Neural cell (in vitro differentiated cells): ENCODE measurements around the gene HNRNPK.

Source experiments
- EP300 ChIP-seq: fragments of 450-650 bp; conservative IDR thresholded peaks from 2 replicates; pipeline ENCODE4 v1.6.1; 2014; ENCODE audit warnings: antibody characterized with exemption, mild to moderate bottlenecking, moderate library complexity; ENCODE audit not compliant: poor library complexity, severe bottlenecking
- MXI1 ChIP-seq: fragments of 450-650 bp; conservative IDR thresholded peaks from 2 replicates; pipeline ENCODE4 v1.6.1; 2014; ENCODE audit warnings: antibody characterized with exemption, mild to moderate bottlenecking; ENCODE audit not compliant: poor library complexity, severe bottlenecking
- POLR2AphosphoS5 ChIP-seq: IDR thresholded peaks from 2 replicates; pipeline ENCODE4 v1.6.1; 2012
- RAD21 ChIP-seq: fragments of 450-650 bp; conservative IDR thresholded peaks from 2 replicates; pipeline ENCODE4 v1.6.1; 2014; ENCODE audit warnings: antibody characterized with exemption, mild to moderate bottlenecking, moderate library complexity
- TF ChIP-seq, protein P1 (sequence below): fragments of 450-650 bp; IDR thresholded peaks from 2 replicates; pipeline ENCODE4 v1.5.1; 2014; ENCODE audit warnings: antibody characterized with exemption, mild to moderate bottlenecking, moderate library complexity; ENCODE audit not compliant: poor library complexity, severe bottlenecking
- TF ChIP-seq, protein P2 (sequence below): IDR thresholded peaks from 2 replicates; pipeline ENCODE4 v1.6.1; 2012; ENCODE audit warnings: borderline replicate concordance

DNA sequence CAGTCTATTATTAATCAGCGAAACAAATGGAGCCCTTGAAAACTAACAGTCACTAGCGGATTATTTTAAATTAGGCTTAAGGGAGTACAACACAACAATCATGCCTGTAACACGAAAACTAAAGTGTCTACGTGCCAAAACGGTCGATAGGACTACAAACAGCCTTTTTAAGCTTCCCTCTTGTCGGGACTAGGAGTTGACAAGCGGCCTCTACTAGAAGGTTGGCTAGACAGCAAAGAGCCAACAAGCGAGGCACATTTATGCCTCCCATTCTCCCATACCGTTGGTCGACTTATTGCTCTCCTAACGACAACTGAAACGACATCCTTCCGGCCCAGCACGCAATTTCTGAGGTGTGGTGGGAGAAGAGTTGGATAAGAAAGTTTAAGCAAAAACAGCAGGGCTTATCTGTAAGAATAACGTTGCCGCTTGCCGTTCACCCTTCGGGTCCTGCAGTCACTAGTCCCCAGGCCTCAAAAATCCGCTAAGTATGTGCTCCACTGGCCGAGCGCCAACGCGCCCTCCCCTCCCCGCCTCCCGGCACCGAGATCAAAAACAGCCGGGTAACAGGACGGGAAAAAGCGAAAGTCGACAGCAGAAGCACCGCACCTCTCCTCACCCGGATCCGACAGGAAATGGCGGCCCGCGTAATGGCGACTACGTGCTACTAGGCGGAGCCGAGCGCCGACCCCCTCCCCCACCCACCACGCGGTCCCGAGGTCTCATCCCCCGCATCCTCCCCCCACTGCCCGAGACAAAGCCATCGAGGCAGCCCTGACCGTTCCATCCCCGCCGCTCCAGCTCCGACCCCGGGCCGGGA lies 813 bp downstream of the HNRNPK start:
- TF ChIP-seq, protein P1, sequence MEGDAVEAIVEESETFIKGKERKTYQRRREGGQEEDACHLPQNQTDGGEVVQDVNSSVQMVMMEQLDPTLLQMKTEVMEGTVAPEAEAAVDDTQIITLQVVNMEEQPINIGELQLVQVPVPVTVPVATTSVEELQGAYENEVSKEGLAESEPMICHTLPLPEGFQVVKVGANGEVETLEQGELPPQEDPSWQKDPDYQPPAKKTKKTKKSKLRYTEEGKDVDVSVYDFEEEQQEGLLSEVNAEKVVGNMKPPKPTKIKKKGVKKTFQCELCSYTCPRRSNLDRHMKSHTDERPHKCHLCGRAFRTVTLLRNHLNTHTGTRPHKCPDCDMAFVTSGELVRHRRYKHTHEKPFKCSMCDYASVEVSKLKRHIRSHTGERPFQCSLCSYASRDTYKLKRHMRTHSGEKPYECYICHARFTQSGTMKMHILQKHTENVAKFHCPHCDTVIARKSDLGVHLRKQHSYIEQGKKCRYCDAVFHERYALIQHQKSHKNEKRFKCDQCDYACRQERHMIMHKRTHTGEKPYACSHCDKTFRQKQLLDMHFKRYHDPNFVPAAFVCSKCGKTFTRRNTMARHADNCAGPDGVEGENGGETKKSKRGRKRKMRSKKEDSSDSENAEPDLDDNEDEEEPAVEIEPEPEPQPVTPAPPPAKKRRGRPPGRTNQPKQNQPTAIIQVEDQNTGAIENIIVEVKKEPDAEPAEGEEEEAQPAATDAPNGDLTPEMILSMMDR = no peak
- no peak for TF ChIP-seq EP300
- TF ChIP-seq RAD21 = peak; percentile 28
- peak; percentile 62 for TF ChIP-seq MXI1
- TF ChIP-seq, protein P2, sequence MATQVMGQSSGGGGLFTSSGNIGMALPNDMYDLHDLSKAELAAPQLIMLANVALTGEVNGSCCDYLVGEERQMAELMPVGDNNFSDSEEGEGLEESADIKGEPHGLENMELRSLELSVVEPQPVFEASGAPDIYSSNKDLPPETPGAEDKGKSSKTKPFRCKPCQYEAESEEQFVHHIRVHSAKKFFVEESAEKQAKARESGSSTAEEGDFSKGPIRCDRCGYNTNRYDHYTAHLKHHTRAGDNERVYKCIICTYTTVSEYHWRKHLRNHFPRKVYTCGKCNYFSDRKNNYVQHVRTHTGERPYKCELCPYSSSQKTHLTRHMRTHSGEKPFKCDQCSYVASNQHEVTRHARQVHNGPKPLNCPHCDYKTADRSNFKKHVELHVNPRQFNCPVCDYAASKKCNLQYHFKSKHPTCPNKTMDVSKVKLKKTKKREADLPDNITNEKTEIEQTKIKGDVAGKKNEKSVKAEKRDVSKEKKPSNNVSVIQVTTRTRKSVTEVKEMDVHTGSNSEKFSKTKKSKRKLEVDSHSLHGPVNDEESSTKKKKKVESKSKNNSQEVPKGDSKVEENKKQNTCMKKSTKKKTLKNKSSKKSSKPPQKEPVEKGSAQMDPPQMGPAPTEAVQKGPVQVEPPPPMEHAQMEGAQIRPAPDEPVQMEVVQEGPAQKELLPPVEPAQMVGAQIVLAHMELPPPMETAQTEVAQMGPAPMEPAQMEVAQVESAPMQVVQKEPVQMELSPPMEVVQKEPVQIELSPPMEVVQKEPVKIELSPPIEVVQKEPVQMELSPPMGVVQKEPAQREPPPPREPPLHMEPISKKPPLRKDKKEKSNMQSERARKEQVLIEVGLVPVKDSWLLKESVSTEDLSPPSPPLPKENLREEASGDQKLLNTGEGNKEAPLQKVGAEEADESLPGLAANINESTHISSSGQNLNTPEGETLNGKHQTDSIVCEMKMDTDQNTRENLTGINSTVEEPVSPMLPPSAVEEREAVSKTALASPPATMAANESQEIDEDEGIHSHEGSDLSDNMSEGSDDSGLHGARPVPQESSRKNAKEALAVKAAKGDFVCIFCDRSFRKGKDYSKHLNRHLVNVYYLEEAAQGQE = no peak
- peak; percentile 52 for TF ChIP-seq POLR2AphosphoS5
